NCI-H1930 (cell line): ENCODE results near the gene ELMO2.
"Not testable (repeated sequence)": the region's sequence is repeated elsewhere in the genome, so short reads cannot be mapped to it uniquely, and the experiment has no call there.

Experiments used
- DNase-seq, 2 experiments: peaks; one replicate each; lab custom pipeline; 2025; lab: John Stamatoyannopoulos, UW

Gene ELMO2

GRCh38 chr20:46406986-46407670 lies 713 bp upstream of the ELMO2 start:
- DNase-seq = no peak

- no peak for DNase-seq
Observed at GRCh38 chr20:46402331-46402811, 4.0 kb downstream of the ELMO2 start.

DNA sequence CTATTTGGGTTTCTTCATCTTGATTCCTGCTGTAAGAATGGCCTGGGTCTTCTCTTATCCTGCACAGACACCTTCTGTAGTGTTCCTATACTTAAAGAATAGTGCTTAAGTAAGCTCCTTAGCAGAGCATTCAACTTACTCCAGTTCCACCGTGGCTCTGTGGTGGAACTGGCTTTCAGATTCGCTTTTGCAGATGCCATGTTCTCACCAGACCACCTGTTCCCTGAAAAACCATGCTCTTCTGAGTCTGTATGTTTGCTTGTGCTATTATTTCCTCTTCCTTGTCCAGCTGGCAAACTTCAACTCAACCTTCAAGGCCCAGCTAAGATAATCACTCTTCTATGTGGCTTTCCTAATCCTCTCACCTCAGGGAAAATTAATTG lies 4.9 kb downstream of the ELMO2 start:
- no peak for DNase-seq

GRCh38 chr20:46400828-46401477 lies 5.5 kb downstream of the ELMO2 start:
- no peak for DNase-seq

DNA sequence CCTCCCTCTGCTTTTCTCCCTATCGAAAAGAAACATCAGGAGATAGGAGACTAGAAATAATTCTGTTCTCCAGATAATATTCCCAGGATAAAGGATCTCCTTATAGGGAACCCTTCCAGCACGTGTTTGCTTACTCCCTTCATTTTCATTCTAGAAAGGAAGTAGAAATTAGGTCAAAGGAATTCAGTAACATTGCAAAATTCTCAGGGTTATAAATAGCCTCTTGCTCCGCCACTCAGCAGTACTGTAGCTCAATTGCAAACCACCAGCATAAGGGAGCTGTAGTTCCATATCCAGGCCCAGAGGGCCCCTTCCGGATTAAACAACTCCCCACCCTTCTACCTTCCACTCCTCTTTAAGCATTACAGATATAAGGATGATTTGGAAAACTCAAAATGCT lies 6.2 kb downstream of the ELMO2 start:
- DNase-seq = no peak

GRCh38 chr20:46399401-46399800 lies 7.0 kb downstream of the ELMO2 start:
- no peak for DNase-seq

DNA sequence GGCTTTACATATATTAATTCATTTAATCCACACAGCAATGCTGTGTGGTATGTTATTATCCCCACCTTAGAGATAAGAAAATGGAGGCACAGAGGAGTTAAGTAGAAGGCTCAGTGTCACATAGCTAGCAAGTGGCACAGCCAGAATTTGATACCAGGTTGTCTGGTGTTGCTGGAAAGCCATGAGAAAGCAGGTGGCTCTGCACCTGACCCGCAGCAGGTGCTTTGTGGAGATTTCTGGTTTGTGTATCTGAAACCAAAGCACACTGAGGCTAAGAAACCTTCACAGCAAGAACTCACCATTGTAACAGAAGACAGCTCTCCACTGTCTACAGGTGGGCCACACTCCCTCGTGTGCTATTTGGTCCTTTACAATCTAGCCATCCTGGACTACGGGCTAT lies 7.5 kb downstream of the ELMO2 start:
- DNase-seq = no peak

- DNase-seq = no peak
Observed at GRCh38 chr20:46396052-46396740, 10.2 kb downstream of the ELMO2 start.

DNA sequence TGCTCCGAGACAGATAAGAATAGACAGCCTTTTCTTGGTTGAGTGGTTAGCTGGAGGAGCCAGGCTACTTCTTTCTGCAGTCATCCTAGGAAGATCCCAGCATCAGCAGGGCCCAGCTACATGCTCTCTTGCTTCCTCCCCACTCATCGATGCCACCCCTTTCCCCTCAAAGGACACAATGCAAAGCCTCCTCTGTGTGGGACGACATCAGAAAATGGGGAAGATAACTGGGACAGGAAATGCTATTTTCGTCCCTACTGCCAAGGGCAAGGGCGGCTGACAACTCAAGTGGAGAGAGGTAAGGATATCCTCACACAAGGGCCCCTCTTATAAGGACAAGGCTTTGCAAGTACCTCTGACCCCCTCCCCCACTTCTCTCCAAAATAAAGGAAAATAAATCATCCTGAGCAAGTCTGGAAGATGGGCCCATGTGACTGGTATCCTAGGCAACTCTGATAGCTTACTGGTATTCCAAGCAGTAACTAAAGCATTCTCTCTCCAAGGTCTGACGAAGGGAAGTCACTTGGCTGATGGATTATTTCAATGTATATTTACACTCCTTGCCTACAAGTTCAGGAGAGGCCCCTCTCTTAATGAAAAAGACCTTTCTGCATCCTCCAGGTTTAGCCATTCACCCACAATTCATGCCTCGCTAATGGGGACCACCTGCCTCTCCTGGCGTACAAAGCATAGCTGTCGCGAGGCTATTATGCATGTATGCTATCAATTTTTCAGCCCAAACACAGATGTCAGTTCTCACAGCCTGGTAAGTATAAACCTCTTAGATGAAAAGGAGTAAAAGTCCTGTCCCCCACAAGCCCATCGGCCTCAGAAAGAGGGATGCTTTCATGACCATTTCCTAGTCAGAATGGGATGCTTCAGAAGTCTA lies 11.3 kb downstream of the ELMO2 start:
- no peak for DNase-seq

DNA sequence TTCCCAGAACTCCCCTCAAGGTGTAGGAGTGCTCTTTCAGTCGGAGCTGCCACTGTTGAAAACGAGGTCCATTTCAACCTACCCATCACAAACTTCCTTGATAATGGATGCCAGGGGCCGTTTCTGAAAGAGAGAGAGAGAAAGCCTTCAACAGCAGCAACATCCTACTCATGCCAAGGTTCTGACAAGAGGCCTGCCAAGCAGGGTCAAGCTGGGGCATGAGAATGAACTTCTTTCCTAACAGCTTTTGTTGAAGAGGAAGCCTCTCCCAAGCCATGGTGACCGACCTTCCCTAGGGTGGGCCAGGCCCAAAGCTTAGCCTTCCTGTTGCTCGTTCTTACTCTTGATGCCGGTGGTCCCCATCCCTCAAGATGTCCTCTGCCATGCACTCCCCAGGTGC lies 12.4 kb downstream of the ELMO2 start:
- no peak for DNase-seq

DNA sequence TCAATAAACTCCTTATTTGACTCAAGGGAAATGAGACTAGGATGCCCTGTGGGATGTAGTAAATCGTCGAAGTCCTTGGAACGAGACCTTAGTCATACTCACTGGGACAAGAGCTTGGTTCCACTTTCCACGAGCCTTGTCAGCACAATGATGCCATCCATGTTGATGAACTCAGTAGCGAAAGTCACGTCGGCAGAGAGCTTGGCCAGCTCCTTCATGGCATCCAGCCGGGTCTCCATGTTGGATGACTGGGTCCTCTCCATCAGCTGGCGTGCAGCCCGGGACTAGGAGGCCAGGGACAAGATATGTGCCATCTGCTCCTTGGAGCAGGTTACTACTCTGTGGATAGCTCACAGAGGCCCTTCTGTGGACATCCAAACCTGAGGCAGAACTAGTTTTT lies 17.5 kb downstream of the ELMO2 start:
- DNase-seq = no peak

DNA sequence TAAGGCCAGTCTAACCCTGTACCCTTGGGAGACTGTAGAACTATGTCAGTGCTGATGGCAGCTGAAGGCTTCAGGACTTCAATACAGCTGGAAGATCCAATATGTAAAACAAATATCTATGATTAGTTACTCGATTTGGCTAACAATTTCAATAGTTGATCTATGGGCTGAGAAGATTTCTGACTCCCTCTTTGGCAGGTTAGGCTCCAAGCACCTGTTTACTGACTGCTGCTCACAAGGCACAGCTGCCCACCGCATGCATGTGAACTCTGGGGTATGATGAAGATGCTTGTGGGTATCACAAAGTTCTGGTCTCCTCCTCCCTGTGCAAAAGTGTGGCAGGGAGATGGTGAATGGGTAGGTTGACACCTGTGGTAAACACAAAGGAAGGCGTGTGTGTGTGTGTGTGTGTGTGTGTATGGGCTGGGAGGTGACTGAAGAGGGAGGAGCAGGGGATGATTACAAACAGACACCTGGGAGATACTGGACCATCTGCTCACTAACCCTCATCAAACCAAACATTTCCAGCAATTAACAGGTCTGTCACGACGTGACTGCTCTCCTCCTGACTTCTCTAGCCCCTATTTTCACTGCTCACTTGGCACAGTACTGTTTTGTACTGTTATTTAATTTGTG lies 18.1 kb downstream of the ELMO2 start:
- DNase-seq = no peak

- not testable (repeated sequence) for DNase-seq
Observed at GRCh38 chr20:46387054-46387453, 19.4 kb downstream of the ELMO2 start.

GRCh38 chr20:46378412-46379009 lies 27.9 kb downstream of the ELMO2 start:
- no peak for DNase-seq

DNA sequence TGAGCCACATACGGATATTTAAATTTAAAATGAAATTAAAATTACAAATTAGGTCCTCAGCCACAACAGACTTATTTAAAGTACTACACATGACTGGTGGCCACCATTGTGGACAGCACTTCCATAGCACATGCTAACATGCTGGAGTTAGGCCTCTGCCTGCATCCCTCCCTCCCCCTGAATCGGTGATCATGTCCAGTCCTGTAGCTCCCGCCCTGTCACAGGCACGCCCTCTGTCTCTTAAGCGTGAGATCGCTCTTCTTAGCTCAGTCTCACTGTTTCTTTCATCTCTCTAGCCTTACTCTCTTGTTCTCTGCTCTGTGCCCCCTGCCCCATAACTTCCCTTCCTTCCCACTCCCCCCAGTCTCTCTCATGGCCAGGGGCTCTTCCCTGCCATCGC lies 28.9 kb downstream of the ELMO2 start:
- no peak for DNase-seq

- no peak for DNase-seq
Observed at GRCh38 chr20:46376196-46376785, 30.1 kb downstream of the ELMO2 start.

- no peak for DNase-seq
Observed at GRCh38 chr20:46375771-46376170, 30.6 kb downstream of the ELMO2 start.

GRCh38 chr20:46374383-46374782 lies 32.0 kb downstream of the ELMO2 start:
- DNase-seq = no peak

DNA sequence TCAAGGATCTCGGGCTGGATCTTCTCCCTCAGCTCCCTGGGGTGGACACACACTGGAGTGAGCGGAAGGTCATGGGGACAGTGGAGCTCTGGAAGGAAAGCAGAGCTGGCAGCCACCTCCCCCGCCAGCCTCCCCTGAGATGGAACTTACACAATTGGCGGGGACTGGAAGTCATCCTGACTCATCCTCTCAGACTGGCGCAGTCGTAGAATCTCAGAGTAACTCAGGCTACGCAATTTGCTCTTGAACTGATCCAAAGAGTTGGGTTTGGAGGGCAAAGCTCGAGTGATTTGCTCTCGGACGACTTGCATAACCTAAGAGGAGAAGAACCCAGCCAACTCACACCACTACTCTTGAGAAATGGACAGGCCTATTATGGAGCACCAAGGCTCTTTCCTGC lies 34.8 kb downstream of the ELMO2 start:
- DNase-seq = no peak

DNA sequence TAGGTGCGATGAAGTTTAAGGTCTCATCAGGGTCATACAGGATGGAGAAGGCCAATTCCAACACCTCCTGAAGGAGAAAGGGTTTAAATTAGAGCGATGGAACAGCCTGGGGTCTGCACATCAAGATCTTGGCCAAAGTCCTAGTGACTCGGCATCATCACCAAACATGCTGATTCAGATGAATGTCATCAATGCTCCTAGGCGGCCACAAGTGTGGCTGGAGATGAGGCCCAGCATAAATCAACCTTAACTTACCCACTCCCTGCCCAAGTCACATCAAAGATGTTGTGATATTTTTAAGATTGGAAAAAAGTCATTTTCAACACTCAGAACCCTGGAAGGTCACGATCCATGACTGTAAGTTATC lies 37.5 kb downstream of the ELMO2 start:
- no peak for DNase-seq
